ENCODE results near the gene HELZ.
"Not testable (repeated sequence)": the region's sequence is repeated elsewhere in the genome, so short reads cannot be mapped to it uniquely, and the experiment has no call there.

The HELZ gene

GRCh38 chr17:67143318-67143717 is 101.7 kb downstream of the HELZ start:
- no peak for DNase-seq (ENCODE audit: low read depth)

DNA sequence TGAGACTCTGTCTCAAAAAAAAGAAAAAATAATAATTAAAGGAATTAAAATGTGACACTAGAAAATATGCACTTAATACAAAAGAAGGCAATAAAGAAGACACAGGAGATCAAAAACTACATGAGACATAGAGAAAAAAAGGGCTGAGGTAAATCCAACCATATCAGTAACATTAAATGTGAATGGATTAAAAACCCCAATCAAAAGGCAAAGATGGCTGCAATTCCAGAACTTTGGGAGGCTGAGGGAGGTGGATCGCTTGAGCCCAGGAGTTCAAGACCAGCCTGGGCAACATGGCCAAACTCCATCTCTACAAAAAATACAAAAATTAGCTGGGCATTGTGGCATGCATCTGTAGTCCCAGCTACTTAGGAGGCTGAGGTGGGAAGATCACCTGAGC is 103.0 kb downstream of the HELZ start:
- not testable (repeated sequence) for DNase-seq (ENCODE audit: low read depth)

- DNase-seq (ENCODE audit: low read depth), result no peak
Measured at GRCh38 chr17:67139784-67140665, 105.0 kb downstream of the HELZ start.

DNA sequence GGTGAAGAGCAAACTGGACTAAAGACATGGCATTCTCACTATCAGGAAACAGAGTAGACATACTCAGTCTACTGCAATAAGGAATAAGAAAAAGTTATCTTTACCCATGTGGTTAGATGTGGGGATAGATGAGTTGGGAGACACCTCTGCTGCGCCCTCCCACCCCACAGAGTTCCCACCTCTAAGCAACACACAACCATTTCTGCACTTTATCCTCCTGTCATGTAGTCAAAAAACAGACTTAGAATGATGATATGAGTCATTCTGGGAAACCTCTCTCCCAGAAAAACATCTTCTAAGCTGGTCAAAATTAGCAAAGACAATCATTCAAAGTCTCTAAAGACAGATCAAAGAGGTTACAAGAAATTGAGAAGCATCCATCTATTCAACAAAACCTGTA is 105.7 kb downstream of the HELZ start:
- no peak for DNase-seq (ENCODE audit: low read depth)

- no peak for DNase-seq (ENCODE audit: low read depth)
Measured at GRCh38 chr17:67138392-67138791, 106.6 kb downstream of the HELZ start.

DNA sequence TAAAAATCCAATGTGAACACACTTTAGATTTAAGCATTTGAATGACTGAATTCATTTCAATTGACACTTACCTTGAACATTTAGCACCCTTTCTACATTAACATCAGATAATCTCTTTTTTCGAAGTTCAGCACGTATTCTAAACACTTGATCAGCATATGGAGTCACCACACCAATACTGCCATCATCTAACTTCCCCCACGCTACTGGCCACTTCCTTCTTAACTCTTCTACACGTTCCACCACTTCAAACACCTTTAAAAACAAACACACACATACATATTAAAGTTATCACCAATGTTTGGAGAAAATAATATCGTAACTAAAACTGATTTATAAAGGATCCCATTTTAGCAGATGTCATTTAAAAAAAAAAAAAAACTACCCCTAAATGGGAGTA is 107.1 kb downstream of the HELZ start:
- DNase-seq (ENCODE audit: low read depth), result no peak

DNA sequence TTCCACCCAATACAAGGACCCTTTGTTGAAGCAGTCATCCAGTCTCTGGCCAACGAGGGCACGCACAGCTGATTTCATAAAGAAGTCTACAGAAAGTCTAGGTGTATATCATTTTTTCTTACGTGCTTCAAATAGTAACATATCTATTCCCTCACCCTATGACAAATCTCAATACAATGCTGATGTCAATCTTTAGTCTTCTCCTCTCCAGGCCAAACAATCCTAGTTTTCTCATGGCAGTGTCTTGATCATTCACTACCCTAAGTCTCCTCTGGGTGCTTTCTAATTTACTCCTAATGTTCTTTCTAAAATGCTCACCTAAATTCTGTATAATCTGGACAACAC is 108.0 kb downstream of the HELZ start:
- DNase-seq (ENCODE audit: low read depth), result no peak

- no peak for DNase-seq (ENCODE audit: low read depth)
Measured at GRCh38 chr17:67136191-67137025, 108.6 kb downstream of the HELZ start.

- no peak for DNase-seq (ENCODE audit: low read depth)
Measured at GRCh38 chr17:67133161-67133560, 111.8 kb downstream of the HELZ start.

- no peak for DNase-seq (ENCODE audit: low read depth)
Measured at GRCh38 chr17:67132366-67132765, 112.6 kb downstream of the HELZ start.

DNA sequence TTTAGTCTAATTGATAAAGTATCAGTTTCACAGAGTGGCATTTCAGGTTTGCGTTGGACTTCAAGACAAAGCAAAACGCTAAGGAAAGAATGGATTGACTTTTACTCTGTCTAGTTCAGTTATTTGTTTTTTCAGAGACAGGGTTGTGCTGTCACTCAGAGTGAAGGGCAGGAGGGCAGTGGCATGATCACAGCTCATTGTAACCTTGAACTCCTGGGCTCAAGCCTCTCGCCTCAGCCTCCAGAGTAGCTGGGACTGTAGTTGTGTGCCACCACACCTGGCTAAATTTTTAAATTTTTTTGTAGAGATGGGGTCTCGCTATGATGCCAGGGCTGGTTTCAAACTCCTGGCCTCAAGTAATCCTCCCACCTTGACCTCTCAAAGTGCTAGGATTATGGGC is 114.2 kb downstream of the HELZ start:
- DNase-seq (ENCODE audit: low read depth), result no peak

GRCh38 chr17:67129283-67129682 is 115.7 kb downstream of the HELZ start:
- no peak for DNase-seq (ENCODE audit: low read depth)

GRCh38 chr17:67128700-67129099 is 116.3 kb downstream of the HELZ start:
- no peak for DNase-seq (ENCODE audit: low read depth)

GRCh38 chr17:67127925-67128324 is 117.1 kb downstream of the HELZ start:
- DNase-seq (ENCODE audit: low read depth), result no peak

DNA sequence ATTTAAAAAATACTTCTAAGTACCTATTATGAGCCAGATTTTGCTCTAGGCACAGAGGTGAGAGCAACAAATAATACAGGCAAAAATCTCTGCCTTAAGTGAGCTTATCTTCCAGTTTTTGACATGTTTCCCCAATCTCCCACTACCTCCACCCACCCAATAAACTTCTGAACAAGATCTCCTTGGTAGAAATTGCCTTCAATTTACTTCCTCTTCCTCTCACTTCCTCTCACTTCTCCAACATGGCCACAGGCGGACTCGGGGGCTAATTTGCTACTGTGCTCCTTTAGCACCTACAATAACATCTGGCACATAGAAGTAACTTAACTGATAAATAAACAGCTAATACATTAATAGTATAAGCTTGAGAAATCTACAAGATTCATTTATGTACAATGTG is 118.0 kb downstream of the HELZ start:
- DNase-seq (ENCODE audit: low read depth), result no peak

DNA sequence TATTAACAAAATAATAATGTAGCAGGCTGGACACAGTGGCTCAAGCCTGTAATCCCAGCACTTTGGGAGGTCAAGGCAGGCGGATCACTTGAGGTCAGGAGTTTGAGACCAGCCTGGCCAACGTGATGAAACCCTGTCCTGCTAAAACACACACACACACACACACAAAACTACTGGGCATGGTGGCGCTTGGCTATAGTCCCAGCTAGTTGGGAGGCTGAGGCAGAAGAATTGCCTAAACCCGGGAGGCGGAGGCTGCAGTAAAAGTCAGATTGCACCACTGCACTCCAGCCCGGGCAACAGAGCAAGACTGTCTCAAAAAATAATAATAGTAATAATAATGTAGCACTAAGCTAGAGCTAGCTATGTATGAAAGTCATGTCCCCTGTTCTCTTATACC is 118.5 kb downstream of the HELZ start:
- not testable (repeated sequence) for DNase-seq (ENCODE audit: low read depth)

DNA sequence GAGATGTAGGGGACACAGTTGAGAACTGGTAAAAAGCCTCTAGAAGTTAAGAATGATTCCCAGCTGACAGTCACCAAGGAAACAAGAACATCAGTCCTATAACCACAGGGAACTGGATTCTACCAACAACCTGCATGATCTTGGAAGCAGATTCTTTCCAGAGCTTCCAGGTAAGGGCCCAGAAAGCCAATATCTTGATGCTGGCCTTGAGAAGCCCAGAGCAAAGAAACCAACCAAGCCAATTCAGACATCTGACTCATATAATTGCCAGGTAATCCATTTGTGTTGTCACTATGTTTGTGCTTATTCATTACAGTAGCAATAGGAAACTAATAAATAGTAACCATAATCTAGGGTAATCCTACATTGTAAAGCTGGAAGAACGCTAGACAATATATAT is 119.1 kb downstream of the HELZ start:
- DNase-seq (ENCODE audit: low read depth), result no peak

- no peak for DNase-seq (ENCODE audit: low read depth)
Measured at GRCh38 chr17:67125417-67125816, 119.6 kb downstream of the HELZ start.

DNA sequence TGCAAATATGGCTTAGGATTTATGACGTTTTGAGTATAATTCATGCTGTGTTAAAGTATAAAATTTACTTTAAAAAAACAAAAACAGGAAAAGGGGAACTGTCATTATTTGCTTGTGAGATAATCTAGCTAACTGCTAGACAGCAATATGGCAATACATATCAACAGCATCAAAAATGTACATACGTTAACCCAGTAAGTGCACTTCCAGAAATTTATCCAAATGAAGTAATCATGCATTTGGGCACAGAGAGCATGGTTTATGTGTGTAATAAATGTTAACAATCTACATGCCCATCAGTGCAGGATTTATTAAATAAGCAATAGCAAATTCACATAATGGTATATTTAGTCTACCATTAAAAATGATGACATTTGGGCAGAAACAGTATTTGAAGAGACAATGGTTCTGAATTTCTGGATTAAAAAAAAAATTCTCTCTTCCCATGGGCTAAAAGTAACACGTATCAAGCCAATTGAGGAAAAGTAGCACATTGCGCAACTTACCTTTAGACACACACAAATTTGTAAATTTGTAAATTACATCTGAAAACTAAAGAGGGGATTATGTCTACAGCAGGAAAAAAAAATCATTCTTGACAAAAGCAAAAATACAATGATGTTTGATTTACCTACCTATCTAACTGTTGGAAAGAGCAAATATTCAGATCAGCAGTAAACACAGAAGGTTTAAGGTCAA is 120.4 kb downstream of the HELZ start:
- DNase-seq (ENCODE audit: low read depth), result no peak

DNA sequence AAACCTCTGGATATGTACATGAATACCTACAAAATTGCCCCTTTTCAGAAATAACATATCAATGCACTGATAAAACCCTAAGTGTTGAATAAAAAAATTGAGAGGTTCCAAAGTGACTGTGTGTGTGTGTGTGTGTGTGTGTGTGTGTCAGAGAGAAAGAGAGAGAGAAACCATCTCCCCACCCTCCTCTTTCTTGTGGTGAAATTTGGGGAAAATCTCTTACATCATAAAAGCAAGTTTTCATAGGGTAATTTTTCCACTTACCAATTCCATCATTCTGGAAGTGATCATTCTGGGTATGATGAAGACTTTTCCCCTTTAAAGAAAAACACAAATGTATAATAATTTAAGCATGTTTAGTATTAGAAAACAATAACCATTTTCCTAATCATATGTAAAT is 121.3 kb downstream of the HELZ start:
- DNase-seq (ENCODE audit: low read depth), result no peak

DNA sequence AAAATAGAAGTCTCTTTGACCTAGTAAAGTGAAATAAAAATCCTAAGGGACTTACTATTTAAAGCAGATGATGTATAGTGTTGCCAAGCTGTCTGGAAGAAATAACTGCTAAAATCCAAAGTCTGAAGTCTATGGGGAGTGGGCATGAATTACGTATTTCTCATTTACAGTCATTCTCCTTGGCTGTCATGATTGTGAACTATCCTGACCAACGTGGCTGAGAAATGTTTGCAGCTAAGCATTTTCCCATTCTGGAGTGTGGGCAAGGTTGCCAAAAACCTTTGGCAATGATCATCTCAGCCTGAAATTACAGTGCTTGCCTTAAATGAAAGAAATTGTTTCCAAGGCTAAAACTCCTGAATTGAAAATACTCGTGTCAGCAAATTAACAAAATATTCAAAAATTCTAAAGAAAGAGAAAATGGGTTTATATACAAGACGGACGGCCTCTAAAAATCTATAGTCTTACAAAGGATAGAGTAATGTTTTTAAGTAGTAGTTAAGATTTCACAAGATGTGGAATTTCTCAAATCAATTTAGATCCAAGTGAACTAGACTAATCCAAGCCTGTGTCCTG is 123.6 kb downstream of the HELZ start:
- no peak for DNase-seq (ENCODE audit: low read depth)

GRCh38 chr17:67119102-67119501 is 125.9 kb downstream of the HELZ start:
- DNase-seq (ENCODE audit: low read depth), result no peak
